Gastrocnemius medialis (tissue), 4 donors: ENCODE results near the gene CDC42BPA. TPM values are rescaled to one million over a fixed set of nuclear protein-coding genes. Genes with fewer than 3 reads are reported as not detected.
A peak's percentile ranks its signal among the peaks of the same experiment; 100 is the strongest.

Experiments
- ATAC-seq, 2 donors: fragments of 150-250 bp; one replicate each; pipeline ENCODE4 v1.9.1; 2016
- DNase-seq, 2 donors: peaks; one replicate each; pipeline ENCODE4 v3.0.0-alpha.2; 2019
- H3K27ac ChIP-seq, 4 donors: fragments of 200-600 bp; sonication (generic); 1 replicate in 1 of 4; 2 replicates in 3 of 4; pipeline ENCODE4 v1.5.1; 2016 to 2018; ENCODE audit warnings: mild to moderate bottlenecking in 2 of 4, moderate library complexity in 1 of 4
- H3K27me3 ChIP-seq, 3 donors: fragments of 200-600 bp; sonication (generic) in 2 of 3; 1 replicate in 1 of 3; 2 replicates in 2 of 3; pipeline versions ENCODE4 v1.5.1 to v1.6.0; 2016 to 2019; ENCODE audit warnings: mild to moderate bottlenecking in 1 of 3, moderate library complexity in 1 of 3
- H3K36me3 ChIP-seq, 2 donors: fragments of 200-600 bp; sonication (generic) in 1 of 2; one replicate each; pipeline ENCODE4 v1.5.1; 2017 to 2018
- H3K4me1 ChIP-seq, 2 donors: fragments of 200-600 bp; sonication (generic) in 1 of 2; one replicate each; pipeline ENCODE4 v1.5.1; 2016 to 2017; ENCODE audit warnings: mild to moderate bottlenecking in 2 of 2
- H3K4me3 ChIP-seq, 4 donors: fragments of 200-600 bp; sonication (generic) in 3 of 4; 1 replicate in 1 of 4; 2 replicates in 3 of 4; pipeline ENCODE4 v1.5.1; 2016 to 2019; ENCODE audit warnings: mild to moderate bottlenecking in 2 of 4
- H3K9me3 ChIP-seq, 3 donors: fragments of 200-600 bp; sonication (generic) in 2 of 3; 1 replicate in 1 of 3; 2 replicates in 2 of 3; pipeline ENCODE4 v1.5.1; 2016 to 2019
- CTCF ChIP-seq, 5 experiments: fragments of 450-650 bp in 3 of 5; fragments of 200-600 bp in 2 of 5; sonication (generic) in 2 of 5; IDR thresholded peaks in 4 of 5; conservative IDR thresholded peaks in 1 of 5; 1 replicate in 4 of 5; 2 replicates in 1 of 5; pipeline ENCODE4 v1.5.1; 2016 to 2019; ENCODE audit warnings: antibody characterized with exemption in 5 of 5, mild to moderate bottlenecking in 3 of 5, moderate library complexity in 3 of 5
- POLR2A ChIP-seq, 2 donors: fragments of 450-650 bp; IDR thresholded peaks; one replicate each; pipeline ENCODE4 v1.6.1; 2017; ENCODE audit warnings: antibody characterized with exemption in 2 of 2, mild to moderate bottlenecking in 2 of 2, moderate library complexity in 2 of 2
- in situ Hi-C, 4 donors: fragments of 200-750 bp; cut with MboI; loops; one replicate each; pipeline versions ENCODE4 v1.15.0 to v1.8.0; 2017; ENCODE audit warnings: low sequenced_read_pairs in 4 of 4
- intact Hi-C: fragments of 100-400 bp; cut with DNase I; formaldehyde crosslinking; loops from one replicate; pipeline ENCODE4 v1.15.1; 2023; ENCODE audit warnings: low total_unique reads
- total RNA-seq, 4 donors: library from RNA; depleted of rRNA; stranded (reverse); fragments of >200 nt; gene quantifications; one replicate each; pipeline versions ENCODE4 v1.1.0 to v1.2.3, GENCODE V29; 2016

CDC42BPA gene
- total RNA-seq, 4 donors from 2014 or later: 13.9 to 30.6 (median 16.6) TPM

GRCh38 chr1:226985839-226986463, 332.3 kb downstream of the CDC42BPA start:
- H3K4me1 ChIP-seq: peaks cover 77 to 87% of the 10 kb centered on the region in 2 donors
- ATAC-seq (peak; percentile 2 to 10), DNase-seq (peak; percentile 32 to 76)
- H3K9me3 ChIP-seq: no peaks in the 10 kb centered on the region
- H3K4me3 ChIP-seq: no peak overlapping the region
- no peaks in the 10 kb centered on the region for H3K27me3 ChIP-seq
- in situ Hi-C loops (no loop called here), intact Hi-C loops (loop anchor here (2.0 to 10.0 kb wide), 2 partner anchors 73 to 329 kb away; partner anchors contain the start of gene CDC42BPA)
- H3K36me3 ChIP-seq: peaks cover 0 to 66% of the 10 kb centered on the region in 2 donors
- peak in 1 of 2 donors; percentile 10 for TF ChIP-seq POLR2A (IDR thresholded peaks at IDR 0.05)
- no peak for TF ChIP-seq CTCF (IDR thresholded peaks at IDR 0.05 in 4 of 5, conservative IDR thresholded peaks at IDR 0.05 in 1 of 5)
- H3K27ac ChIP-seq: peak overlapping the region; percentile 89 to 99 (median 99)

- H3K4me1 ChIP-seq: peaks cover 81 to 87% of the 10 kb centered on the region in 2 donors
- ATAC-seq (no peak), DNase-seq (peak in 1 of 2 donors; percentile 22)
- no peak for TF ChIP-seq POLR2A (IDR thresholded peaks at IDR 0.05)
- TF ChIP-seq CTCF (IDR thresholded peaks at IDR 0.05 in 4 of 5, conservative IDR thresholded peaks at IDR 0.05 in 1 of 5): no peak
- no peaks in the 10 kb centered on the region for H3K9me3 ChIP-seq
- H3K27me3 ChIP-seq: no peaks in the 10 kb centered on the region
- intact Hi-C loops: loop anchor here (2.0 to 10.0 kb wide), 2 partner anchors 73 to 329 kb away; partner anchors contain the start of gene CDC42BPA
- peak overlapping the region; percentile 89 to 99 (median 99) for H3K27ac ChIP-seq
- in situ Hi-C loops: no loop called here
- H3K4me3 ChIP-seq: no peak overlapping the region
- peaks cover 0 to 66% of the 10 kb centered on the region in 2 donors for H3K36me3 ChIP-seq
Measured at GRCh38 chr1:226985239-226985838, 333.0 kb downstream of the CDC42BPA start.

GRCh38 chr1:226984521-226985238, 333.6 kb downstream of the CDC42BPA start:
- no peak for TF ChIP-seq CTCF (IDR thresholded peaks at IDR 0.05 in 4 of 5, conservative IDR thresholded peaks at IDR 0.05 in 1 of 5)
- TF ChIP-seq POLR2A (IDR thresholded peaks at IDR 0.05): peak; percentile 9 to 29
- Histone ChIP-seq H3K27ac (peak overlapping the region; percentile 89 to 99 (median 99)), H3K4me3 (no peak overlapping the region), H3K36me3 (peaks cover 0 to 66% of the 10 kb centered on the region in 2 donors), H3K4me1 (peaks cover 81 to 87% of the 10 kb centered on the region in 2 donors), H3K9me3 (no peaks in the 10 kb centered on the region), H3K27me3 (no peaks in the 10 kb centered on the region)
- DNase-seq: peak; percentile 41 to 89
- in situ Hi-C loops (no loop called here), intact Hi-C loops (loop anchor here (2.0 to 10.0 kb wide), 2 partner anchors 72 to 330 kb away; partner anchors contain the start of gene CDC42BPA)
- peak in 1 of 2 donors; percentile 19 for ATAC-seq

- Histone ChIP-seq H3K36me3 (peaks cover 0 to 66% of the 10 kb centered on the region in 2 donors), H3K4me3 (no peak overlapping the region), H3K4me1 (peaks cover 83 to 87% of the 10 kb centered on the region in 2 donors), H3K27me3 (no peaks in the 10 kb centered on the region), H3K9me3 (no peaks in the 10 kb centered on the region), H3K27ac (peak overlapping the region; percentile 89 to 99 (median 99))
- in situ Hi-C loops: no loop called here
- no peak for TF ChIP-seq CTCF (IDR thresholded peaks at IDR 0.05 in 4 of 5, conservative IDR thresholded peaks at IDR 0.05 in 1 of 5)
- no peak for TF ChIP-seq POLR2A (IDR thresholded peaks at IDR 0.05)
- DNase-seq (peak; percentile 3 to 70), ATAC-seq (no peak)
- intact Hi-C loops: loop anchor here (2.0 to 10.0 kb wide), 2 partner anchors 71 to 331 kb away; partner anchors contain the start of gene CDC42BPA
Measured at GRCh38 chr1:226983992-226984364, 334.3 kb downstream of the CDC42BPA start.
